ENCODE data around the gene WFDC1.

WFDC1 gene

GRCh38 chr16:84349862-84350684 lies 55.4 kb downstream of the WFDC1 start:
- Histone ChIP-seq H3K4me1 (ENCODE audit: control insufficient read depth, insufficient read depth, low read length) (no peaks in the 10 kb centered on the region), H3K36me3 (ENCODE audit: control insufficient read depth, insufficient read depth, low read length) (no peaks in the 10 kb centered on the region), H3K4me3 (ENCODE audit: low read depth, low read length) (no peak overlapping the region), H3K9me3 (ENCODE audit: control insufficient read depth, insufficient read depth, low read length) (no peaks in the 10 kb centered on the region), H3K9ac (ENCODE audit: low read depth, low read length) (no peak overlapping the region), H3K27me3 (ENCODE audit: control insufficient read depth, insufficient read depth, low read length) (no peaks in the 10 kb centered on the region)

- H3K36me3 ChIP-seq (ENCODE audit: control insufficient read depth, insufficient read depth, low read length): no peaks in the 10 kb centered on the region
- H3K9me3 ChIP-seq (ENCODE audit: control insufficient read depth, insufficient read depth, low read length): no peaks in the 10 kb centered on the region
- no peaks in the 10 kb centered on the region for H3K27me3 ChIP-seq (ENCODE audit: control insufficient read depth, insufficient read depth, low read length)
- H3K4me3 ChIP-seq (ENCODE audit: low read depth, low read length): no peak overlapping the region
- H3K9ac ChIP-seq (ENCODE audit: low read depth, low read length): no peak overlapping the region
- H3K4me1 ChIP-seq (ENCODE audit: control insufficient read depth, insufficient read depth, low read length): no peaks in the 10 kb centered on the region
Measured at GRCh38 chr16:84350685-84351400, 56.2 kb downstream of the WFDC1 start.

GRCh38 chr16:84351630-84352029 lies 57.0 kb downstream of the WFDC1 start:
- no peak overlapping the region for H3K4me3 ChIP-seq (ENCODE audit: low read depth, low read length)
- H3K36me3 ChIP-seq (ENCODE audit: control insufficient read depth, insufficient read depth, low read length): no peaks in the 10 kb centered on the region
- H3K9me3 ChIP-seq (ENCODE audit: control insufficient read depth, insufficient read depth, low read length): no peaks in the 10 kb centered on the region
- H3K4me1 ChIP-seq (ENCODE audit: control insufficient read depth, insufficient read depth, low read length): no peaks in the 10 kb centered on the region
- no peak overlapping the region for H3K9ac ChIP-seq (ENCODE audit: low read depth, low read length)
- no peaks in the 10 kb centered on the region for H3K27me3 ChIP-seq (ENCODE audit: control insufficient read depth, insufficient read depth, low read length)

GRCh38 chr16:84354306-84354705 lies 59.6 kb downstream of the WFDC1 start:
- H3K4me1 ChIP-seq (ENCODE audit: control insufficient read depth, insufficient read depth, low read length): no peaks in the 10 kb centered on the region
- no peaks in the 10 kb centered on the region for H3K9me3 ChIP-seq (ENCODE audit: control insufficient read depth, insufficient read depth, low read length)
- H3K9ac ChIP-seq (ENCODE audit: low read depth, low read length): no peak overlapping the region
- no peaks in the 10 kb centered on the region for H3K36me3 ChIP-seq (ENCODE audit: control insufficient read depth, insufficient read depth, low read length)
- H3K4me3 ChIP-seq (ENCODE audit: low read depth, low read length): no peak overlapping the region
- H3K27me3 ChIP-seq (ENCODE audit: control insufficient read depth, insufficient read depth, low read length): no peaks in the 10 kb centered on the region

- Histone ChIP-seq H3K4me1 (ENCODE audit: control insufficient read depth, insufficient read depth, low read length) (no peaks in the 10 kb centered on the region), H3K9me3 (ENCODE audit: control insufficient read depth, insufficient read depth, low read length) (no peaks in the 10 kb centered on the region), H3K4me3 (ENCODE audit: low read depth, low read length) (no peak overlapping the region), H3K27me3 (ENCODE audit: control insufficient read depth, insufficient read depth, low read length) (no peaks in the 10 kb centered on the region), H3K9ac (ENCODE audit: low read depth, low read length) (no peak overlapping the region), H3K36me3 (ENCODE audit: control insufficient read depth, insufficient read depth, low read length) (no peaks in the 10 kb centered on the region)
Measured at GRCh38 chr16:84355149-84355548, 60.5 kb downstream of the WFDC1 start.

GRCh38 chr16:84356176-84356575 lies 61.5 kb downstream of the WFDC1 start:
- Histone ChIP-seq H3K9ac (ENCODE audit: low read depth, low read length) (no peak overlapping the region), H3K9me3 (ENCODE audit: control insufficient read depth, insufficient read depth, low read length) (no peaks in the 10 kb centered on the region), H3K27me3 (ENCODE audit: control insufficient read depth, insufficient read depth, low read length) (no peaks in the 10 kb centered on the region), H3K36me3 (ENCODE audit: control insufficient read depth, insufficient read depth, low read length) (no peaks in the 10 kb centered on the region), H3K4me3 (ENCODE audit: low read depth, low read length) (no peak overlapping the region), H3K4me1 (ENCODE audit: control insufficient read depth, insufficient read depth, low read length) (no peaks in the 10 kb centered on the region)

GRCh38 chr16:84356591-84357116 lies 62.0 kb downstream of the WFDC1 start:
- H3K4me1 ChIP-seq (ENCODE audit: control insufficient read depth, insufficient read depth, low read length): no peaks in the 10 kb centered on the region
- no peaks in the 10 kb centered on the region for H3K36me3 ChIP-seq (ENCODE audit: control insufficient read depth, insufficient read depth, low read length)
- no peak overlapping the region for H3K4me3 ChIP-seq (ENCODE audit: low read depth, low read length)
- no peaks in the 10 kb centered on the region for H3K9me3 ChIP-seq (ENCODE audit: control insufficient read depth, insufficient read depth, low read length)
- no peaks in the 10 kb centered on the region for H3K27me3 ChIP-seq (ENCODE audit: control insufficient read depth, insufficient read depth, low read length)
- no peak overlapping the region for H3K9ac ChIP-seq (ENCODE audit: low read depth, low read length)

- H3K4me3 ChIP-seq (ENCODE audit: low read depth, low read length): no peak overlapping the region
- no peaks in the 10 kb centered on the region for H3K4me1 ChIP-seq (ENCODE audit: control insufficient read depth, insufficient read depth, low read length)
- H3K36me3 ChIP-seq (ENCODE audit: control insufficient read depth, insufficient read depth, low read length): no peaks in the 10 kb centered on the region
- no peak overlapping the region for H3K9ac ChIP-seq (ENCODE audit: low read depth, low read length)
- H3K27me3 ChIP-seq (ENCODE audit: control insufficient read depth, insufficient read depth, low read length): no peaks in the 10 kb centered on the region
- H3K9me3 ChIP-seq (ENCODE audit: control insufficient read depth, insufficient read depth, low read length): no peaks in the 10 kb centered on the region
Measured at GRCh38 chr16:84357191-84357651, 62.5 kb downstream of the WFDC1 start.

- Histone ChIP-seq H3K9me3 (ENCODE audit: control insufficient read depth, insufficient read depth, low read length) (no peaks in the 10 kb centered on the region), H3K4me3 (ENCODE audit: low read depth, low read length) (no peak overlapping the region), H3K4me1 (ENCODE audit: control insufficient read depth, insufficient read depth, low read length) (no peaks in the 10 kb centered on the region), H3K9ac (ENCODE audit: low read depth, low read length) (no peak overlapping the region), H3K36me3 (ENCODE audit: control insufficient read depth, insufficient read depth, low read length) (no peaks in the 10 kb centered on the region), H3K27me3 (ENCODE audit: control insufficient read depth, insufficient read depth, low read length) (no peaks in the 10 kb centered on the region)
Measured at GRCh38 chr16:84358601-84359295, 64.1 kb downstream of the WFDC1 start.

GRCh38 chr16:84359326-84359725 lies 64.6 kb downstream of the WFDC1 start:
- no peaks in the 10 kb centered on the region for H3K9me3 ChIP-seq (ENCODE audit: control insufficient read depth, insufficient read depth, low read length)
- H3K27me3 ChIP-seq (ENCODE audit: control insufficient read depth, insufficient read depth, low read length): no peaks in the 10 kb centered on the region
- H3K36me3 ChIP-seq (ENCODE audit: control insufficient read depth, insufficient read depth, low read length): no peaks in the 10 kb centered on the region
- H3K9ac ChIP-seq (ENCODE audit: low read depth, low read length): no peak overlapping the region
- no peaks in the 10 kb centered on the region for H3K4me1 ChIP-seq (ENCODE audit: control insufficient read depth, insufficient read depth, low read length)
- no peak overlapping the region for H3K4me3 ChIP-seq (ENCODE audit: low read depth, low read length)

GRCh38 chr16:84360170-84360569 lies 65.5 kb downstream of the WFDC1 start:
- no peak overlapping the region for H3K4me3 ChIP-seq (ENCODE audit: low read depth, low read length)
- no peaks in the 10 kb centered on the region for H3K4me1 ChIP-seq (ENCODE audit: control insufficient read depth, insufficient read depth, low read length)
- no peaks in the 10 kb centered on the region for H3K9me3 ChIP-seq (ENCODE audit: control insufficient read depth, insufficient read depth, low read length)
- H3K27me3 ChIP-seq (ENCODE audit: control insufficient read depth, insufficient read depth, low read length): no peaks in the 10 kb centered on the region
- H3K9ac ChIP-seq (ENCODE audit: low read depth, low read length): no peak overlapping the region
- no peaks in the 10 kb centered on the region for H3K36me3 ChIP-seq (ENCODE audit: control insufficient read depth, insufficient read depth, low read length)

All from iPS-15b (cell line).